Stimulated activated CD8-positive, alpha-beta memory T cell treated with anti-CD3 and anti-CD28 coated beads, Interleukin-15, amount 100 ng/mL, for 1 hour (primary cell): ENCODE data around the gene HHATL.
"Not testable (repeated sequence)": the region's sequence is repeated elsewhere in the genome, so short reads cannot be mapped to it uniquely, and the experiment has no call there.

Experiments used
- DNase-seq: peaks from one replicate; pipeline ENCODE4 v3.0.0-alpha.2; 2020; ENCODE audit warnings: low read depth

HHATL gene

GRCh38 chr3:42733501-42734262, 31.1 kb upstream of the HHATL start:
- DNase-seq: no peak

- DNase-seq: no peak
Observed at GRCh38 chr3:42732829-42733459, 30.3 kb upstream of the HHATL start.

- DNase-seq: no peak
Observed at GRCh38 chr3:42732196-42732828, 29.7 kb upstream of the HHATL start.

GRCh38 chr3:42731476-42732195, 29.0 kb upstream of the HHATL start:
- DNase-seq: no peak

- DNase-seq: no peak
Observed at GRCh38 chr3:42730706-42731420, 28.3 kb upstream of the HHATL start.

- DNase-seq: no peak
Observed at GRCh38 chr3:42730294-42730693, 27.7 kb upstream of the HHATL start.

GRCh38 chr3:42729404-42730145, 27.0 kb upstream of the HHATL start:
- no peak for DNase-seq

GRCh38 chr3:42728668-42729364, 26.2 kb upstream of the HHATL start:
- no peak for DNase-seq

- DNase-seq: no peak
Observed at GRCh38 chr3:42728056-42728455, 25.5 kb upstream of the HHATL start.

- DNase-seq: no peak
Observed at GRCh38 chr3:42725454-42725853, 22.9 kb upstream of the HHATL start.

GRCh38 chr3:42723219-42723618, 20.6 kb upstream of the HHATL start:
- no peak for DNase-seq

- not testable (repeated sequence) for DNase-seq
Observed at GRCh38 chr3:42722442-42722841, 19.8 kb upstream of the HHATL start.

GRCh38 chr3:42721690-42722089, 19.1 kb upstream of the HHATL start:
- DNase-seq: no peak

GRCh38 chr3:42720126-42720525, 17.5 kb upstream of the HHATL start:
- no peak for DNase-seq

GRCh38 chr3:42719002-42719401, 16.4 kb upstream of the HHATL start:
- no peak for DNase-seq

GRCh38 chr3:42718338-42718737, 15.7 kb upstream of the HHATL start:
- no peak for DNase-seq

- DNase-seq: no peak
Observed at GRCh38 chr3:42717306-42717705, 14.7 kb upstream of the HHATL start.

GRCh38 chr3:42714171-42714852, 11.7 kb upstream of the HHATL start:
- DNase-seq: no peak

- DNase-seq: no peak
Observed at GRCh38 chr3:42713747-42714146, 11.1 kb upstream of the HHATL start.
